ENCODE results near the gene MED15.

MED15 gene

DNA sequence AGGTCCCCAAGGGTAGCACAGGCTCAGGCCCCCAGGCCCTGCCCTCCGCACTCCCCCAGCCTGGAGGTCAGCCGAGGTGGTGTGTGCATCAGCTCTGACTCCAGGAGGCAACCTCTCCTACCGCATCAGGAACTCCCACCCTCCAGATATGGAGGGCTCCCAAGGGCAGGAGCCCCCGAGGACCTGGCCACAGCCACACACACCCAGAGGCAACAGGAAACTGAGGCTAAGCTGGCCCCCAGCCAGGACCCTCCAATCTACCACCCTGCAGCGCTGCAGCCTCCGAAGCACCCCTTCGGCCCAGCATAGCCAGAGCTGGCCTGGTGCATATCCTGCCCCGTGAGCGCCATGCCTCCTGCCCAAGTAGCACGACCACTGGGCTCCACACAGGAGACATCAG, 104.0 kb downstream of the MED15 start:
- Mint-ChIP-seq H3K4me3 (no peak overlapping the region), H3K36me3 (ENCODE audit: low read depth) (no peaks in the 10 kb centered on the region), H3K4me1 (no peaks in the 10 kb centered on the region), H3K27ac (no peak overlapping the region), H3K27me3 (ENCODE audit: low read depth) (no peaks in the 10 kb centered on the region), H3K9me3 (no peaks in the 10 kb centered on the region)
- TF ChIP-seq, protein P1, sequence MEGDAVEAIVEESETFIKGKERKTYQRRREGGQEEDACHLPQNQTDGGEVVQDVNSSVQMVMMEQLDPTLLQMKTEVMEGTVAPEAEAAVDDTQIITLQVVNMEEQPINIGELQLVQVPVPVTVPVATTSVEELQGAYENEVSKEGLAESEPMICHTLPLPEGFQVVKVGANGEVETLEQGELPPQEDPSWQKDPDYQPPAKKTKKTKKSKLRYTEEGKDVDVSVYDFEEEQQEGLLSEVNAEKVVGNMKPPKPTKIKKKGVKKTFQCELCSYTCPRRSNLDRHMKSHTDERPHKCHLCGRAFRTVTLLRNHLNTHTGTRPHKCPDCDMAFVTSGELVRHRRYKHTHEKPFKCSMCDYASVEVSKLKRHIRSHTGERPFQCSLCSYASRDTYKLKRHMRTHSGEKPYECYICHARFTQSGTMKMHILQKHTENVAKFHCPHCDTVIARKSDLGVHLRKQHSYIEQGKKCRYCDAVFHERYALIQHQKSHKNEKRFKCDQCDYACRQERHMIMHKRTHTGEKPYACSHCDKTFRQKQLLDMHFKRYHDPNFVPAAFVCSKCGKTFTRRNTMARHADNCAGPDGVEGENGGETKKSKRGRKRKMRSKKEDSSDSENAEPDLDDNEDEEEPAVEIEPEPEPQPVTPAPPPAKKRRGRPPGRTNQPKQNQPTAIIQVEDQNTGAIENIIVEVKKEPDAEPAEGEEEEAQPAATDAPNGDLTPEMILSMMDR (IDR thresholded peaks at IDR 0.05; ENCODE audit: unreplicated experiment in 3 of 3) = no peak

DNA sequence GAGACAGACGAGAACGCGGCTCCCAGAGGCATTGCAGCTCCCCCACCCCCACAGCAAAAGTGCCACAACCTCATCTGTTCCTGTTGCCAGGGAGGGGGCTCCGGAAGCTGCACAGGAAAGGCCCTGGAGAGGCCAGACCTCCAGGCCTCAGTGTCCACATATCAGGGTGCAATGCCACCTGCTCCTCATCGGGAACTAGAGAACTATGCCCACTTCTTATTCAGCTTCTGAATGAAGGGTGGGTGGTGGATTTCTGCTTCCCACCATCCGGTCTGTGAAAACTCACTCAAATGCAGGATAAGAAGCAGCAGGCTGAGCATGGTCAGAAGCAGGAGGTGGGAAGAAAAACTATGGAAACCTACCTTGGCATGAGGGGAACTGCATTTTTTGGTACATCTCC, 105.9 kb downstream of the MED15 start:
- no peaks in the 10 kb centered on the region for H3K36me3 Mint-ChIP-seq (ENCODE audit: low read depth)
- H3K27me3 Mint-ChIP-seq (ENCODE audit: low read depth) = no peaks in the 10 kb centered on the region
- no peaks in the 10 kb centered on the region for H3K9me3 Mint-ChIP-seq
- no peak overlapping the region for H3K27ac Mint-ChIP-seq
- TF ChIP-seq, protein P1 (IDR thresholded peaks at IDR 0.05; ENCODE audit: unreplicated experiment in 3 of 3) = no peak
- H3K4me1 Mint-ChIP-seq = no peaks in the 10 kb centered on the region
- no peak overlapping the region for H3K4me3 Mint-ChIP-seq

DNA sequence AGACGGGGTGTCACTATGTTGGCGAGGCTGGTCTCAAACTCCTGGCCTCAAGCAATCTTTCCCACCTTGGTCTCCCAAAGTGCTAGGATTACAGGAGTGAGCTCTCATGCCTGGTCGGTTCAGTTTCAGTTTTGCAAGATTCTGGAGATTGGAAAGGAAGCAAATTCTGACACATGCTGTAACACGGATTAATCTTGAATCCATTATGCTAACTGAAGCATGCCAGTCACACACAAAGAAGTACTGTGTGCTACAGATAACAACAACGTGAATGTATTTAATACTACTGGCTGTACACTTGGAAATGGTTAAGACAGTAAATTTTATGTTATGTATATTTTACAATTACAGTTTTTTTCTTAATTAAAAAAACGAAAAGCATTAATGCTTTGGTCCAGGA, 107.6 kb downstream of the MED15 start:
- Mint-ChIP-seq H3K36me3 (ENCODE audit: low read depth) (no peaks in the 10 kb centered on the region), H3K9me3 (no peaks in the 10 kb centered on the region), H3K27ac (no peak overlapping the region), H3K4me1 (no peaks in the 10 kb centered on the region), H3K4me3 (no peak overlapping the region), H3K27me3 (ENCODE audit: low read depth) (no peaks in the 10 kb centered on the region)
- TF ChIP-seq, protein P1 (IDR thresholded peaks at IDR 0.05; ENCODE audit: unreplicated experiment in 3 of 3) = no peak

DNA sequence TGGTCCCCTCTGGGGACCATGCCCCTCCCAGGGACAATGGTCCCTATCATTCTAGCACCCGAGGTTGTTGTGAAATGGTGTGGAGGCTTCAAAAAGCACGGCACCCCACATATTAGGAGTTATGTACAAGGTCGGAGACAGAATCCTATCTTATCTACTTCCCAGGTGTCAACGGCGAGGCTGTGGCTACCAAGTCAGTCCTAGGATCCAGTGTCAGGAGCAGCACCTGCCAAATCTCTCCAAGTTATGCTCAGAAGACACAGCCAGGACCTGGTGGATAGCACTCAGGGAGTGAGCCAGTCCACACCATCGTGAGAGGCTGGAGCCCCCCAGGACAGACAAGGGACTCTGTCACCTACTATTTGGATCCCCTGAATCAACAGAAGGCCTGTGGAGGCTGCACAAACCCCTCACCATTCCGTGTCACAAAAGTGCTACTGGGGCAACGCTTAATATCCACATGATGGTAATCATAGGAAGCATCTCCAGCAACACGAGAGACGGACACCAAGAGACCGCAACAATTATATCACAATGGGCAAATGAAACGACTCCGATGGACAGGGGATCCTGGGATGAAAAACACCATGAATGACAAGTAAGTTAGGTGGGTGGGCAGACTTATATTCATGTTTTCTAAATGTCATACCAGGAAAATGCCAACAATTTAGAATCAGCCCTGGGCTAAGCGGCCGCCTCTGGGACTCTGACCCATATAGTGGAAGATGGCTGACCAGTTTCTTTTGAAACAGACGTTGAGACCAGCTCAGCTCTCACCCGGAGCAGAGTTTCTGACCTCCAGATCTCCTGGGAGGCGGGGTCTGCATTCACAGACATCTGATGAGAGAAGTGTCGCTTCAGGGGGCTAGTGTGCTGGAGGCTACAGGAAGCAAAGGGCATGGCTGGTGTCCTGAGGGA, 108.4 kb downstream of the MED15 start:
- no peaks in the 10 kb centered on the region for H3K36me3 Mint-ChIP-seq (ENCODE audit: low read depth)
- peaks cover under 1% of the 10 kb centered on the region for H3K27me3 Mint-ChIP-seq (ENCODE audit: low read depth)
- TF ChIP-seq, protein P1 (IDR thresholded peaks at IDR 0.05; ENCODE audit: unreplicated experiment in 3 of 3) = no peak
- no peak overlapping the region for H3K4me3 Mint-ChIP-seq
- no peaks in the 10 kb centered on the region for H3K4me1 Mint-ChIP-seq
- H3K27ac Mint-ChIP-seq = no peak overlapping the region
- H3K9me3 Mint-ChIP-seq = no peaks in the 10 kb centered on the region

DNA sequence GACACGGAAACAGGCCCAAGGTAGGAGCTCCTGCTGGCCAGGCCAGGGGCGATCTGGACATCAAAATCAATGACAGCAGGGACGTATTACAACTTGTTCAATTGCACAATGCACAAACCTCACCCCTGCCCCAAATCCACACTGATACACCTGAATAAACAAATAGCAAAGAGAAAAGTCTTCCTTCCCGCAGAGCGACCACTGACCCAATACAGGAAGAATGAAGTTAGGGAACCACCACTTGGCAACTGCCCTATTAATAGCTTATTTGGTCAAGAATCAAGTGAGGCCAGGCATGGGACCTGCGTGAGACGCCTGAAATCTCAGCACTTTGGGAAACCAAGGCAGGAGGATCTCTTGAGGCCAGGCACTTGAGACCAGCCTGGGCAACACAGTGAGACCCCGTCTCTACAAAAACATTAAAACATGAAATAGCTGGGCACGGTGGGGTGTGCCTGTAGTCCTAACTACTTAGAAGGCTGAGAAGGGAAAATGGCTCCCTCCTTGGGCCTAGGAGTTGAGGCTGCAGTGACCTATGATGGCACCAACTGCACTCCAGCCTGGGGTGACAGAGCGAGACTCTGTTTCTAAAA, 109.1 kb downstream of the MED15 start:
- Mint-ChIP-seq H3K4me1 (no peaks in the 10 kb centered on the region), H3K27me3 (ENCODE audit: low read depth) (peaks cover 5% of the 10 kb centered on the region), H3K4me3 (no peak overlapping the region), H3K9me3 (no peaks in the 10 kb centered on the region), H3K36me3 (ENCODE audit: low read depth) (no peaks in the 10 kb centered on the region), H3K27ac (no peak overlapping the region)
- TF ChIP-seq, protein P1 (IDR thresholded peaks at IDR 0.05; ENCODE audit: unreplicated experiment in 3 of 3) = no peak
